Right atrium auricular region (tissue), 2 donors: ENCODE data around the gene RCHY1. TPM values are rescaled to one million over a fixed set of nuclear protein-coding genes. Genes with fewer than 3 reads are reported as not detected.

Experiments used
- DNase-seq: peaks from one replicate; pipeline ENCODE4 v3.0.0-alpha.2; 2019; ENCODE audit warnings: low spot score
- H3K27ac ChIP-seq, 2 donors: fragments of 200-600 bp; sonication (generic); 1 replicate in 1 of 2; 2 replicates in 1 of 2; pipeline ENCODE4 v1.5.1; 2016 to 2019
- H3K27me3 ChIP-seq, 2 donors: fragments of 200-600 bp; sonication (generic); one replicate each; pipeline versions ENCODE4 v1.5.1 to v1.6.0; 2017 to 2019
- H3K36me3 ChIP-seq: fragments of 200-600 bp; sonication (generic); one replicate; pipeline ENCODE4 v1.5.1; 2016
- H3K4me1 ChIP-seq, 2 donors: fragments of 200-600 bp; sonication (generic); one replicate each; pipeline versions ENCODE4 v1.5.1 to v1.6.0; 2017 to 2019
- H3K4me3 ChIP-seq, 2 donors: fragments of 200-600 bp; sonication (generic); 1 replicate in 1 of 2; 2 replicates in 1 of 2; pipeline ENCODE4 v1.5.1; 2017 to 2019; ENCODE audit warnings: mild to moderate bottlenecking in 1 of 2, moderate library complexity in 1 of 2
- H3K9me3 ChIP-seq, 2 donors: fragments of 200-600 bp; sonication (generic); one replicate each; pipeline ENCODE4 v1.5.1; 2019
- CTCF ChIP-seq, 2 donors: fragments of 200-600 bp; sonication (generic); IDR thresholded peaks; one replicate each; pipeline ENCODE4 v1.5.1; 2019; ENCODE audit warnings: antibody characterized with exemption in 2 of 2
- total RNA-seq, 2 donors: library from RNA; depleted of rRNA; stranded (reverse); fragments of >200 nt; gene quantifications; one replicate each; pipeline ENCODE4 v1.1.0, GENCODE V29; 2016

The RCHY1 gene
- 10 to 100 TPM; 28.6 to 36.3 TPM for total RNA-seq

- Histone ChIP-seq H3K4me1 (peaks cover 0 to 47% of the 10 kb centered on the region in 2 donors), H3K4me3 (peak within 1 kb of the TSS; percentile 72 to 85), H3K36me3 (peaks cover 12% of the 10 kb centered on the region), H3K9me3 (no peaks in the 10 kb centered on the region), H3K27ac (peak within 1 kb of the TSS; percentile 97 to 98), H3K27me3 (no peaks in the 10 kb centered on the region)
- TF ChIP-seq CTCF (IDR thresholded peaks at IDR 0.05) = peak in 1 of 2 donors; percentile 23
- peak; percentile 96 for DNase-seq
Measured at GRCh38 chr4:75514131-75514948, at the start of gene RCHY1, which contains the start of gene THAP6. Gene RCHY1, minus strand, starts transcription at chr4:75514403. Its CDS starts 117 bp downstream, at chr4:75514286. Gene THAP6, plus strand, starts transcription at chr4:75514473. Its CDS starts 980 bp downstream, at chr4:75515453.

- H3K9me3 ChIP-seq = no peaks in the 10 kb centered on the region
- H3K27me3 ChIP-seq = no peaks in the 10 kb centered on the region
- no peak for DNase-seq
- no peak for TF ChIP-seq CTCF (IDR thresholded peaks at IDR 0.05)
- H3K4me1 ChIP-seq = no peaks in the 10 kb centered on the region
- H3K36me3 ChIP-seq = no peaks in the 10 kb centered on the region
- H3K27ac ChIP-seq = no peak overlapping the region
- no peak overlapping the region for H3K4me3 ChIP-seq
Measured at GRCh38 chr4:75561789-75562188, 47.6 kb upstream of the RCHY1 start.

GRCh38 chr4:75557696-75558095 lies 43.5 kb upstream of the RCHY1 start:
- Histone ChIP-seq H3K27ac (no peak overlapping the region), H3K4me3 (no peak overlapping the region), H3K9me3 (no peaks in the 10 kb centered on the region), H3K27me3 (no peaks in the 10 kb centered on the region), H3K4me1 (no peaks in the 10 kb centered on the region), H3K36me3 (no peaks in the 10 kb centered on the region)
- no peak for DNase-seq
- TF ChIP-seq CTCF (IDR thresholded peaks at IDR 0.05) = no peak

- DNase-seq = no peak
- TF ChIP-seq CTCF (IDR thresholded peaks at IDR 0.05) = no peak
- no peaks in the 10 kb centered on the region for H3K9me3 ChIP-seq
- no peaks in the 10 kb centered on the region for H3K4me1 ChIP-seq
- no peaks in the 10 kb centered on the region for H3K27me3 ChIP-seq
- no peak within 1 kb of the TSS for H3K4me3 ChIP-seq
- no peaks in the 10 kb centered on the region for H3K36me3 ChIP-seq
- no peak within 1 kb of the TSS for H3K27ac ChIP-seq
Measured at GRCh38 chr4:75555294-75556164, 41.3 kb upstream of the RCHY1 start, which contains the start of gene ODAPH. Gene ODAPH, plus strand, starts transcription at chr4:75556066. Its CDS starts 17 bp downstream, at chr4:75556083.

GRCh38 chr4:75552452-75552851 lies 38.2 kb upstream of the RCHY1 start:
- no peak overlapping the region for H3K4me3 ChIP-seq
- no peaks in the 10 kb centered on the region for H3K36me3 ChIP-seq
- H3K27me3 ChIP-seq = no peaks in the 10 kb centered on the region
- H3K4me1 ChIP-seq = no peaks in the 10 kb centered on the region
- no peak for TF ChIP-seq CTCF (IDR thresholded peaks at IDR 0.05)
- no peak overlapping the region for H3K27ac ChIP-seq
- H3K9me3 ChIP-seq = no peaks in the 10 kb centered on the region
- DNase-seq = no peak
